NCI-H2196 treated with DMSO at 0.1 percent for 48 hours (cell line): ENCODE results near the gene SLC38A9.

Source experiments
- DNase-seq: peaks from one replicate; lab custom pipeline; 2025; ENCODE audit not compliant: unreplicated experiment; lab: John Stamatoyannopoulos, UW

SLC38A9 gene

GRCh38 chr5:55584398-55585205, 127.5 kb downstream of the SLC38A9 start:
- no peak for DNase-seq

- DNase-seq, result no peak
Observed at GRCh38 chr5:55583578-55583977, 128.5 kb downstream of the SLC38A9 start.

- no peak for DNase-seq
Observed at GRCh38 chr5:55582256-55582655, 129.9 kb downstream of the SLC38A9 start.

GRCh38 chr5:55580042-55580441, 132.1 kb downstream of the SLC38A9 start:
- no peak for DNase-seq

GRCh38 chr5:55578771-55579170, 133.4 kb downstream of the SLC38A9 start:
- DNase-seq, result no peak

- DNase-seq, result no peak
Observed at GRCh38 chr5:55577353-55578060, 134.6 kb downstream of the SLC38A9 start.

GRCh38 chr5:55576661-55577060, 135.5 kb downstream of the SLC38A9 start:
- no peak for DNase-seq
